ENCODE results near the gene SLC25A20. TPM values are rescaled to one million over a fixed set of nuclear protein-coding genes. Genes with fewer than 3 reads are reported as not detected.

SLC25A20 gene
- polyA plus RNA-seq, 1 experiment: 30.0 TPM

GRCh38 chr3:48897460-48898376 lies 964 bp downstream of the SLC25A20 start:
- no peak for TF ChIP-seq CTCF (IDR thresholded peaks at IDR 0.05; ENCODE audit: low read depth, low read length)
- H3K27me3 ChIP-seq (ENCODE audit: control insufficient read depth, insufficient read depth, low read length): no peaks in the 10 kb centered on the region
- no peak for DNase-seq (ENCODE audit: low read depth, low spot score)
- H3K9me3 ChIP-seq (ENCODE audit: control insufficient read depth, insufficient read depth, low read length): no peaks in the 10 kb centered on the region
- no peak overlapping the region for H3K27ac ChIP-seq (ENCODE audit: low read depth, low read length)
- peak overlapping the region; percentile 83 for H3K4me3 ChIP-seq (ENCODE audit: low read depth, low read length)
- ChIA-PET POLR2A (interaction anchor here (0.7 kb wide), 1 partner anchor 9 kb away, joined by 3 read pairs; no protein-coding TSS in a partner anchor), CTCF (interaction anchor here (1.8 kb wide), 1 partner anchor 158 kb away, joined by 5 read pairs; no protein-coding TSS in a partner anchor)

GRCh38 chr3:48896936-48897335 lies 1.7 kb downstream of the SLC25A20 start:
- Histone ChIP-seq H3K27ac (ENCODE audit: low read depth, low read length) (no peak overlapping the region), H3K9me3 (ENCODE audit: control insufficient read depth, insufficient read depth, low read length) (no peaks in the 10 kb centered on the region), H3K4me3 (ENCODE audit: low read depth, low read length) (no peak overlapping the region), H3K27me3 (ENCODE audit: control insufficient read depth, insufficient read depth, low read length) (no peaks in the 10 kb centered on the region)
- no peak for TF ChIP-seq CTCF (IDR thresholded peaks at IDR 0.05; ENCODE audit: low read depth, low read length)
- CTCF ChIA-PET: interaction anchor here (0.6 to 1.8 kb wide), 2 partner anchors 42 to 157 kb away, joined by 5 to 10 read pairs; no protein-coding TSS in a partner anchor
- no peak for DNase-seq (ENCODE audit: low read depth, low spot score)
- POLR2A ChIA-PET: no interaction called here

- ChIA-PET CTCF (no interaction called here), POLR2A (interaction anchor here (0.7 kb wide), 1 partner anchor 282 kb away, joined by 11 read pairs; no protein-coding TSS in a partner anchor)
- TF ChIP-seq CTCF (IDR thresholded peaks at IDR 0.05; ENCODE audit: low read depth, low read length): no peak
- no peak overlapping the region for H3K27ac ChIP-seq (ENCODE audit: low read depth, low read length)
- no peak overlapping the region for H3K4me3 ChIP-seq (ENCODE audit: low read depth, low read length)
- H3K9me3 ChIP-seq (ENCODE audit: control insufficient read depth, insufficient read depth, low read length): no peaks in the 10 kb centered on the region
- H3K27me3 ChIP-seq (ENCODE audit: control insufficient read depth, insufficient read depth, low read length): no peaks in the 10 kb centered on the region
- no peak for DNase-seq (ENCODE audit: low read depth, low spot score)
These were observed 4.2 kb downstream of the SLC25A20 start for GRCh38 chr3:48894516-48894915.

GRCh38 chr3:48891606-48892005 lies 7.1 kb downstream of the SLC25A20 start:
- CTCF ChIA-PET: no interaction called here
- TF ChIP-seq CTCF (IDR thresholded peaks at IDR 0.05; ENCODE audit: low read depth, low read length): no peak
- DNase-seq (ENCODE audit: low read depth, low spot score): no peak
- POLR2A ChIA-PET: interaction anchor here (0.6 kb wide), 1 partner anchor 21 kb away, joined by 6 read pairs; no protein-coding TSS in a partner anchor
- Histone ChIP-seq H3K9me3 (ENCODE audit: control insufficient read depth, insufficient read depth, low read length) (no peaks in the 10 kb centered on the region), H3K27me3 (ENCODE audit: control insufficient read depth, insufficient read depth, low read length) (no peaks in the 10 kb centered on the region), H3K27ac (ENCODE audit: low read depth, low read length) (no peak overlapping the region), H3K4me3 (ENCODE audit: low read depth, low read length) (no peak overlapping the region)

GRCh38 chr3:48885753-48886152 lies 12.9 kb downstream of the SLC25A20 start:
- Histone ChIP-seq H3K4me3 (ENCODE audit: low read depth, low read length) (no peak overlapping the region), H3K27me3 (ENCODE audit: control insufficient read depth, insufficient read depth, low read length) (no peaks in the 10 kb centered on the region), H3K27ac (ENCODE audit: low read depth, low read length) (no peak overlapping the region), H3K9me3 (ENCODE audit: control insufficient read depth, insufficient read depth, low read length) (no peaks in the 10 kb centered on the region)
- CTCF ChIA-PET: no interaction called here
- no peak for DNase-seq (ENCODE audit: low read depth, low spot score)
- POLR2A ChIA-PET: no interaction called here
- TF ChIP-seq CTCF (IDR thresholded peaks at IDR 0.05; ENCODE audit: low read depth, low read length): no peak

Data from AG04450 (cell line).